HG02981 (cell line): ENCODE data around the gene CD38.
A peak's percentile ranks its signal among the peaks of the same experiment; 100 is the strongest.
"Not testable (repeated sequence)": the region's sequence is repeated elsewhere in the genome, so short reads cannot be mapped to it uniquely, and the experiment has no call there.

Experiments
- ATAC-seq: cut with Tn5 transposase; IDR thresholded peaks from one replicate; pipeline ENCODE4 v1.9.1; 2021; ENCODE audit warnings: mild to moderate bottlenecking, moderate library complexity; ENCODE audit not compliant: unreplicated experiment

CD38 gene

GRCh38 chr4:15758294-15758693 lies 19.8 kb upstream of the CD38 start:
- no peak for ATAC-seq

GRCh38 chr4:15762460-15762859 lies 15.7 kb upstream of the CD38 start:
- ATAC-seq = not testable (repeated sequence)

DNA sequence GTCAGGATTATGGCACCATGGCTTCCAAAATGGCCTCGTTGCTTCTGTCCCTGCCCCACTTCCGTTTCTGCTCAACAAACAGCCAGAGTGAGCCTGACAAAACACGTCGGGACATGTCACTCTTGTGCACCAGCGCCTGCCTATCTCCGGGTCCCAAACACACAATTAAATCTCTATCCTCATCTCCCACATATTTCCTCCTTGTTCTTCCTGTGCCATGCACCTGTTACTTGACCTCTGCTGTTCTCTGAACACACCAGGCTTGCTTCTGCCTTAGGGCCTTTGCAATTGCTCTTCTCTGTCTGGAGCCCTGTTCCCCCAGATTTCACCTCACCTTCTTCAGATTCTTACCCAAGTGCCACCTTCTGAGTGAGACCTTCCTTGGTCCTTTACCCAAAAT lies 12.7 kb upstream of the CD38 start:
- no peak for ATAC-seq

DNA sequence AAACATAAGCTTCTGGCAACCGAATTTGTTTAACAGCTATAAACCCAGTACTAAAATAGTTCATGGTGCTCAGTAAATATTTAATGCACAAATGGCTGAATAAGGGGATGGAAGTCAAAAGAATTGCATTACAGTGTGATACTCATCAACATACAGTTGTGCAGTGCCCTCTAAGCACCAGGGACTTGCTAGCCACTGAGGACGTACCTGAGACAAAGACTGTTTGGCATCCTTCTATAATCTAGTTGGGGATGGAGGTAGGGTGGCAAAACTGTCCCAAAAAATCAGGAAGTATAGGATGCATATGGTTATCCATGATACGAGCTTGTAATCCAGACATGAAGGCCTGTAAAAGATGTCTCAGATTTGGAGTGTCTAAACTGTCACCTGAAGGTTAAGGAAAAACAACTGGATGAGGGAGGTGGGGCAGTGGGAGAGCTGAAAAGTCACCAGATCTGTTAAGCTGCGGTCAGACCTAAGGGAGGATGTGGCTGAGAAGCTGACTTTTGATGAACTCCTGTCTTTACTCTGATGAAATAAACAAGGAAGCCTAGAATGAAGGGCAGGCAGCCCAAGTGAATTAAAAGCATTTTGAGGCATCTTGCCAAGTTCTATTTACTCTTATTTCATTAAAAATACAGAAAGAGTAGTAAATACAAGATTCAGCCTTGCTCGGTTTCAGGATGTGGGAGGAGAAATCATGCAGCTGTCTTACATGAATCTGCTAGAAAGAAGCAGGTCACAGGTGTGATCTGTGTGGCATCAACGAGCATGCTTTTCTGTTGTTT lies 12.0 kb upstream of the CD38 start:
- ATAC-seq = peak; percentile 45

GRCh38 chr4:15766821-15767220 lies 11.3 kb upstream of the CD38 start:
- ATAC-seq = no peak

GRCh38 chr4:15769202-15769601 lies 8.9 kb upstream of the CD38 start:
- no peak for ATAC-seq

- peak; percentile 69 for ATAC-seq
These were observed 6.7 kb upstream of the CD38 start for GRCh38 chr4:15771216-15772058.

GRCh38 chr4:15774020-15774420 lies 4.1 kb upstream of the CD38 start:
- no peak for ATAC-seq

DNA sequence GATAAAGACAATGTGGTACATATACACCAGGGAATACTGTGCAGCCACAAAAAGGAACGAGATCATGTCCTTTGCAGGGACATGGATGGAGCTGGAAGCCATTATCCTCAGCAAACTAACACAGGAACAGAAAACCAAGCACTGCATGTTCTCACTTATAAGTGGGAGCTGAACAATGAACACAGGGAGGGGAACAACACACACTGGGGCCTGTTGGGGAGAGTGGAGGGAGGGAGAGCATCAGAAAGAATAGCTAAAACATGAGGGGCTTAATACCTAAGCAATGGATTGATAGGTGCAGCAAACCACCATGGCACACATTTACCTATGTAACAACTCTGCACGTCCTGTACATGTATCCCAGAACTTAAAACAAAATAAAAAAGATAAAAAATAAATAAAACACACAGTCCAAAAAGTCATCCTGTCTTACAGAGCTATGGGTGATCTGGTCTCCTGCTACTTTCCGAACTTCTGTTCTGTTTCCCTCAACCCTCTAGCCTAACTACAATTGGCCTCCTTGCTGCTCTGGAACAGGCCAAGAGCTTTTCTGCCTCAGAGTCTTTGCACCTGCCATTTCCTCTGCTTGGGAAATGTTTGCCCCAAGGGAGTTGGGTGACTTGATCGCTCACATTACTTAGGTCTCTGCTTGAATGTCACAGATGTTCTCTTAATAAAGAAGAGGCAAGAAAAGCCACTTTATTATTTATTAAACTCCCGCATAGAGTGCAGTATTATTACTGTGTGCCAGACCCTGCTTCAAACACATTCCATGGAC lies 1.1 kb upstream of the CD38 start:
- ATAC-seq = no peak

DNA sequence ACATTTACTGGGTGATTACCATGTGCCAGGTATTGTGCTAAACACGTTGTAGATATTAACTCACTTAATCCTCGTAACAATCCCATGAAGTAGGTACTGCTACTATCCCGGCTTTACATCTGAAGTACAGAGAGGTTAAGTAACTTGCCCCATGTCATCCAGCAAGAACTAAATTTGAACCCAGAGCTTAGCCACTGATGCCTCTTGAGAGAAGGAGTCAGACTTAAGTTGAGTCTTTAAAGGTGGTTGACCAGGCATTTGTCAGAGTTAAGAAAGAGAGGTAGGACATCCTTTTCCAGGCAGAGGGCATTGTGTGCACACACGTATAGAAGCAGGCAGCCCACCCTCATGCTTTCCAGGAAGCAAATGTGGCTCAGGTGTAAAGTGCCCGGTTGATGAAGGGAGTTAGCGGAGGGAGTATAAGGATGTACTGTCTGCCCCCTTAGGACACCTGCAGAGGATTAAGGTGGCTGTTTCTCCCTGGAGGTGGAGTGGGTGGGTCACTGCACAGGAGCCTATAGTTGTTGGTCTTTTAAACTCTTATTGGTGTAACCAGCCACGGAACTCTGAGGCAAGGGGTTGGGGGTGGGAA lies 335 bp upstream of the CD38 start:
- no peak for ATAC-seq

DNA sequence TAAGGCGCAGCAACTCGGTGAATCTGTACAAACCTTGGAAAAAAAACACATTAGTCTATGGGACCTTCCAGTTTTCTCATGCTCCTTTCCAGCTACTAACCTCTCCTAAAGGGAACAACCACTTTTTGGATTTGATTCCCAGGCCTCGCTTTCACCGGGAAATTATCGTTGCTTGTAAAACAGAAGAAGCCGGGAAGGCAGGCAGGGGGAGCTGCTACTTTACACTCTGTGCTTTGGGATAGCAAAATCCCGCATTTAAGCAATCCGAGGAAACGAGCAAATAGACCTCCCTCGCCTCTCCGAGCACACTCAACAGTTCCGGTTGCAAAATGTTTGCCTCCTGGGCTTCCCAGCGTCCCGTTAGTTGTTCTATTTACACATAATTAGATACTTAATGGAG lies 1.2 kb downstream of the CD38 start:
- no peak for ATAC-seq

DNA sequence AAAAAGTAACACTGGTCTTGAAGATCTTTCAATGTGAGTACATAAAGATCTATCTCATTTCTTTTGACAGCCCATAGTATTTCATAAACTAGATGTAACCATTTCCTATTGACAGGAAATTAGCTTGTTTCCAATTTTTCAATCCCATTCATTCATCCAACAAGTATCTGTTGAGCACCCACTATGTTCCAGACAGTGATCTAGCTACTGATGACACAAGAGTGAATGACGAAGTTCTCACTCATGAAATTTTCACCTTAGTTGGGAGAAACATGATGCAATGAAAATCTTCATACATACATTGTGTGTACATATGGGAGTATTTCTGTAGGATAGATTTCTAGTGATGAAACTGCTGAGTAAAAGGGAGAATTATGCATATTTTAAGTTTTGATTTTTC lies 1.7 kb downstream of the CD38 start:
- no peak for ATAC-seq

DNA sequence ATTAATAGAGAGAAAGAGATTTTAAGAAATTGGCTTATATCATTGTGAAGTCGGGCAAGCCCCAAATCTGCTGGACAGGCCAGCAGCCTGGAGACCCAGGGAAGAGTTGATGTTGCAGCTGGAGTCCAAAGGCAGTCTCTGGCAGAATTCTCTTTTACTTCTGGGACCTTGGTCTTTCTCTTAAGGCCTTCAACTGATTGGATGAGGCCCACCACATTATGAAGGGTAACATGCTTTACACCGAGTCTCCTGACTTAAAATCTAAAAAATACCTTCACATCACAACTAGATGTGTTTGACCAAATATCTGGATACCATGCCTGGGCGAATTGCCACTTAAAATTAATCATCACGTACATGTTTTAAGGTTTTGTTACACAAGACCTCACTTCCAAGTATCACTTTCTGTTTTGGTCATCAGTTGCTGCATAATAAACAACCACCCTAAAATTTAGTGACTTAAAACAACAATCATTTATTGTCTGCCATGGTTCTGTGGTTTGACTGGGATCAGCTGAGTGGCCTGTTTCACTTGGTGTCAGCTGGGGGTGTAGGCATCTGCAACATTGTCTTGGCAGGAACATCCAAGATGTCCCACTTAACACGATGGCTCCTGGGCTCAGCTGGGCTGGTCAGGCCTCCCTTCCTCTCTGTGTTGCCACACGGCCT lies 3.4 kb downstream of the CD38 start:
- ATAC-seq = peak; percentile 38

DNA sequence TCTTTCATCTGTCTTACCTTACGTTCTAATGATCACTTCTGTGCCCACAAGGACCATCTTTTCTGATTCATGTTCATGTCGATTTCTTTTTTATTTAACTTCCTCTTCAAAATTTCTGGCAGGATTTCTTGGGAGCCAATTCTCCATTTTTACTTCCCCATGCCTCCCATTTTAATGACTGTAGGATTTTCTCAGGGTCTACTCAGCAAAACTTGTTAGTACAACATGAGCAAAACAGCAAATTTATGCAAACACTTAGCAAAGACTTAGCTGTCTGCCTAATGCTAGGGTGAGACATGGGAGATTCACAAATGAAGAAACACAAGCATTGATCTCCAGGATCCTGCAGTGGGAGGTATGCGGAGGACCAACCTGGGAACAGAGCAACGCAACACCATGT lies 5.5 kb downstream of the CD38 start:
- no peak for ATAC-seq

DNA sequence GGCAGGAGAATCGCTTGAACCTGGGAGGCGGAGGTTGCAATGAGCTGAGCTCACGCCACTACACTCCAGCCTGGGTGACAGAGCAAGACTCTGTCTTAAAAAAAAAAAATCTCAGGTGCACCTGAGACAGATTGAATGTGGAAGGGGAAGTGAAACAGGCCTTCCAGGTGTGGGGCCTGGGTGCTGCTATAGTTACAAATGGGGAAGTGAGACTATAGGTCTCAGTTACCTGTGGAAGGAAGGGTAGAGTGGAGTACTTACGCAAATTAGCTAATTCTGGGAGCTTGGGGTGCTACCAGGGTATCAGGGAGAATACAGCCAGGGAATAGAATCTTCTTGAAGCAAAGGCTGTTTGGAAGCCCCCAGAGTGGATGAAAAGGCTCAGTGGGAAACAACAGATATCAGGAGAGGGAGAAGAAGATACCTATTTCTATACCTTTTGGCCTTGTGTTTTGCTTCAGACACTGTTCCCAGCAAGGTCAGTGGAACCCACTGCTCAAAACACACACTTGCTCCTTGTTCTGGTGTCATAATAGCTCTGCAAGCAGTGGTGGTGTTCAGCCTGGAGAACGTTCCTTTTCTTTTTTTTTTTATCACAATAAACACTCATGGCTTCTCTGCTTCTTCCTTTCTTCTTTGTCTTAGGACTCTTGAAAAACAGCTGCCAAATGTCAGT lies 7.0 kb downstream of the CD38 start:
- peak; percentile 74 for ATAC-seq

DNA sequence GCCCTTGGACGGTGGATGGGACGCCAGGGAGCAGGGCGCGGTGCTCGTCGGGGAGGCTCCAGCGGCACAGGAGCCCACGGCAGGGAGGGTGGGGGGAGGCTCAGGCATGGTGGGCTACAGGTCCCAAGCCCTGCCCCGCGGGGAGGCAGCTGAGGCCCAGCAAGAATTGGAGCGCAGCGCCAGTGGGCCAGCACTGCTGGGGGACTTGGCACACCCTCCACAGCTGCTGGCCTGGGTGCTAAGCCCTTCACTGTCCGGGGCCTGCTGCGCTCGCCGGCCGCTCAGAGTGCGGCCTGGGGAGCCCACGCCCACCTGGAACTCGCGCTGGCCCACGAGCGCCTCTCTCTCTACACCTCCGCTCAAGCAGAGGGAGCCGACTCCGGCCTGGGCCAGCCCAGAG lies 8.6 kb downstream of the CD38 start:
- no peak for ATAC-seq

DNA sequence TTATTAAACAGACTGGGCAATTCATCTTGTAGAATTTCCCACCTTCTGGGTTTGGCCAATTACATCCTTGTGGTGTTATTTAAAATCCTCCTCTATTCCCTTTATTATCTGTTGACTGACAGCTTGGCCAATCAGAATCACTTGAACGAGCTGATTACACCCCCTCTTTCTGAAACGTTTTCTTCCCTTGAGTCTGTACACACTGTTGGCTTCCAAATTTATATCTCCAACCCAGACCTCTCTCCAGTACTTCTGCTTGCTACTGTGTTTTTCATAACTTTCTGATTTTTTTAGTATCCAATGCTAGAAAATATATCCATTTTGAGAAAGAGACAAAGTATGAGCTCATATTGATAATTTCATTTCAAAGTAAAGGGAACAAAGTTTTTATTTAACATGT lies 14.8 kb downstream of the CD38 start:
- no peak for ATAC-seq

GRCh38 chr4:15793506-15794363 lies 15.6 kb downstream of the CD38 start:
- ATAC-seq = no peak

DNA sequence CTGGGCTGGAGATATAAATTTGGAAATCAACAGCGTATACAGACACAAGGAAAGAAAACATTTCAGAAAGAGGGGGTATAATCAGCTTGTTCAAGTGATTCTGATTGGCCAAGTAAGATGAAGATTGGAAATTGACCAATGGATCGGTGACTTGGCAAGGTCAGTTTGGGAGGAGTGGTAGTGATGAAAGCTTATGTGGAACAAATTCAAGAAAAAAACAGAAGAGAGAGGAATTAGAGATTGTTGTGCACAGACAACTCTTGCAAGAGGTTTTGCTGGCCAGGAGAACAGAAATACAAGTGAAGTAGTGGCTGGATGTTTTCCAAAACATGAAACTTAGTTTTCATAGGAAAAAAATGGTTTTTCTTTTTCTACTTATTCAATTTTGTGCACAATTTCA lies 16.3 kb downstream of the CD38 start:
- no peak for ATAC-seq
